ENCODE measurements around the gene ZNF670.

- no peak for TF ChIP-seq POLR2AphosphoS5 (IDR thresholded peaks at IDR 0.05)
- TF ChIP-seq CTCF (IDR thresholded peaks at IDR 0.05 in 8 of 11, conservative IDR thresholded peaks at IDR 0.05 in 3 of 11): no peak
- TF ChIP-seq POLR2A (IDR thresholded peaks at IDR 0.05): no peak
These were observed 22.2 kb upstream of the ZNF670 start for GRCh38 chr1:247100676-247101279.

All from spleen (tissue), 7 donors.